Limb (tissue), 2 donors: ENCODE measurements around the gene LTBP1.
"Not testable (repeated sequence)": the region's sequence is repeated elsewhere in the genome, so short reads cannot be mapped to it uniquely, and the experiment has no call there.

Experiments used
- DNase-seq, 2 donors: peaks; one replicate each; pipeline ENCODE4 v3.0.0-alpha.2; 2016; ENCODE audit errors: extremely low spot score in 2 of 2

Gene LTBP1

DNA sequence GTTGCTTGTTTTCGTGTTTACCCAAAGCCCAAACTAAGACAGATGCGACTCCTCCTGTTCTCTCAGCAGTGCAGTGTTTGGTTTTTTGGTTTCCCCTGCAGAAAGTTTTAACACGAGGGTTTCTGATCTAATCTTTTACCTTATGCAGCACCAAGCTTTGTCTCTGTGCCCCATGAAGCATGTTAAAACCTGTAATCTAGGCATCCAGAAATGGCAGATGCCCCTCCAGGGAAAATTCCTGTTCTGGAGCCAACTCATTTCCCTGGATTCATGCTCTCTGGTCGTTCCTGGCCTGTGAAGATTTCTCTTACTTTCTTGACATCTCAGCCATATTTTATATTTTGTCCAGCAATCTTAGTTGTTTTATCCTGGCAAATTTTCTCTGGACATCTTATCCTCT is 91.5 kb downstream of the LTBP1 start:
- no peak for DNase-seq

DNA sequence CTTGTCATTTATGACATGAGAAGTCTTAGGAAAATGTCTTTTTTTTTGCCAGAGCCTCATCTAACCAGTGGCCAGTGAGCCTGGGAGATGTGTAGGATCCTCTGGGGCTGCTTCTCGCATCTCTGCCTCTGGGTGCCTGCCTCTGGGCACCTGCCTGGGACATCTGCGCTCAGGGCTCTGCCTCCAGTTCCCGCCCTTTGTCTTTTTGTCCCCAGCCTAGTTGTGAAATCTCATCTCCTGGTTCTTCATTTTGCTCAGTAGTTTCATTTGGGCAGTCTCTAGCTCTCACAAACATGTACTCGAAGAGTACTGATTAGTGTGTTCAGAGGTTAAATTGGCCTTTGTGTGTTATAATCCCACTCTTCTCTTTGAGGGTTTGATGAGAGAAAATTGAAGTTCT is 92.0 kb downstream of the LTBP1 start:
- DNase-seq, result no peak

- no peak for DNase-seq
Observed at GRCh38 chr2:33040541-33040940, 93.8 kb downstream of the LTBP1 start.

DNA sequence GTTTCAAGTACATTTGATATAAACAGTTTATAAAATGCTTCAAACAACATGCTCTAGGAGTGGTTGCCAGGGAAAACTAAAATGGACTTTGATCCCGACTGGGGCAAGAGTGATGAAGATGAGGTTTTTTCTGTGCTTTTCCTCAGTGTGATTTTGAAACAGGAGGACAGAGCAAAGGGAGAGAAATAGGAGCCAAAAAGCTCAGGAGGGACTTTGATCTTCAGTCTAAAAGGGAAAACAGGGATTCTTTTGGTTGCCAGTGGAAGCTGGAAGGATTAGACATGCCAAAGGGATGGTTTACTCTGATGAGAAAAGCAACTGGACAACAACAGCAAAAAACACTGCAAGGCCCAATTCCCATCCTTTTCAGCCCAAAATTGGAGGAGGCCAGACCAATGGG is 95.5 kb downstream of the LTBP1 start:
- no peak for DNase-seq

GRCh38 chr2:33042819-33043218 is 96.1 kb downstream of the LTBP1 start:
- DNase-seq, result no peak

DNA sequence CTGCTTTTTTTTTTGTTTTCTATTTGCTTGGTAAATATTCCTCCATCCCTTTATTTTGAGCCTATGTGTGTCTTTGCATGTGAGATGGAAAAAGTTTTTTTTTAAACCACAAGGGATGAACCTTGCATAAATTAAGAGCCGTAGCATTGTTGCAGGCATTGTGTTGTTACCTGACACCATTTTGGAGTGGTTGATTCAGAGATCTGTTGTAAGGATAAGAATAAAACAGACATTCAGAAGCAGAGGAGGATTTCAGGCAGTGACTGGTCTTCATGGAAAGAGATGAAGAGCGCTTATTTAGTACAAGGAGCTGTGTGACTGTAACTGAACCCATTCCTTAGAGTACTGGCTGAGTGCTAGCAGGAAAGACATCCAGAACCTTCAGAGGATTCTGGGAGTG is 101.2 kb downstream of the LTBP1 start:
- DNase-seq, result no peak

- no peak for DNase-seq
Observed at GRCh38 chr2:33051586-33052360, 105.0 kb downstream of the LTBP1 start.

DNA sequence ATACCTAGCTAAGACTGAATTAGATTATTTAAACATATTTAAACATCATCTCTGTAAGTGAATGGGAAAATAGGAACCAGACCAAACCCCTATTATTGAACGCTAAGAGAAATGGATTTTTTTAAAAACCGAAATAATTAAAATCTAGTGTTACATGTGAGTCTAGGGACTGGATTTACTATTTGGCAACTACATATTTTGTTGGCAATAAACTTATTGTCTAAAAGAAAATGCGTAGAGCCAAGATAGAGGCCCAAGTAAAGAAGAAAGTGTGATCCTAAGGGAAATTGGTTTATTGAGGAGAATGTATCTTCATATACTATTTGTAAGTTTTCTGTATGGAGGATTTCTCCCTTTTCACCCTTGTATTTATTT is 105.6 kb downstream of the LTBP1 start:
- no peak for DNase-seq

- not testable (repeated sequence) for DNase-seq
Observed at GRCh38 chr2:33052795-33053194, 106.0 kb downstream of the LTBP1 start.

GRCh38 chr2:33056170-33056569 is 109.4 kb downstream of the LTBP1 start:
- DNase-seq, result no peak

- not testable (repeated sequence) for DNase-seq
Observed at GRCh38 chr2:33057307-33058028, 110.7 kb downstream of the LTBP1 start.

DNA sequence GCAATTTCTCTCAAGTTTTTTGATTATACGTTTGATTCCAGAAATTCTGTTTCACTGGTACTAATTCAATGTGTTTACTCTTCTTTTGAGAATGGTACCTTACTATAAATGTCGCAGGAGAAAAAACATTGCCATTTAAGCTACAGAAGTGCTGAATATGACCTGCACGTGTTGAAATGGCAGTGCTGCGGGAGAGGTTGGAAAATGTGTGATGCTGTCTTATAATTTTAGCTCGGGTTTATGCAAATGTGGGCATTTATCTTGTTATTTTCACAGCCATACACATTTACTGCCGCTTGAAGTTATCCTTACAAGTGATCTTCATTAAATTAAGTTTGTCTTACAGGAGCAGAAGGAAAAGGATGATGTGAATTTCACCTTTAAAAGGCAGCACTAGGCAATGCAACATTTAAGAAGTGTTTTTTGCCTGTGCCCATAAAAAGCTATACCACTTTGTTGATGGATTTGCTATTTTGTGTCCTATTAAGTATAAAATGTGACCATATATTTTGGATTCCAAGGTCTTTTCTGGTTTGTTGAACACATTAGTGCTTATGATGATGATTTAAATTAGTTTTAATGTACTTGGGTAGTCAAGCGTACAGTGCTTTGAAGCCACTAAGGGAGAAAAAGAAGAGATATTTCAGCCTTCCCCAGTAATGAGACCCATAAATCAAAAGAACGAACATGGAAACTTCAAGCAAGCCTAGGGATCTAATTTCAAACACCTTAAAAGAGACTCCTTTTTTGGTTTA is 112.1 kb downstream of the LTBP1 start:
- DNase-seq, result no peak

- DNase-seq, result no peak
Observed at GRCh38 chr2:33059471-33060156, 112.9 kb downstream of the LTBP1 start.

GRCh38 chr2:33060405-33060804 is 113.7 kb downstream of the LTBP1 start:
- DNase-seq, result no peak

- DNase-seq, result no peak
Observed at GRCh38 chr2:33062665-33063250, 116.0 kb downstream of the LTBP1 start.

DNA sequence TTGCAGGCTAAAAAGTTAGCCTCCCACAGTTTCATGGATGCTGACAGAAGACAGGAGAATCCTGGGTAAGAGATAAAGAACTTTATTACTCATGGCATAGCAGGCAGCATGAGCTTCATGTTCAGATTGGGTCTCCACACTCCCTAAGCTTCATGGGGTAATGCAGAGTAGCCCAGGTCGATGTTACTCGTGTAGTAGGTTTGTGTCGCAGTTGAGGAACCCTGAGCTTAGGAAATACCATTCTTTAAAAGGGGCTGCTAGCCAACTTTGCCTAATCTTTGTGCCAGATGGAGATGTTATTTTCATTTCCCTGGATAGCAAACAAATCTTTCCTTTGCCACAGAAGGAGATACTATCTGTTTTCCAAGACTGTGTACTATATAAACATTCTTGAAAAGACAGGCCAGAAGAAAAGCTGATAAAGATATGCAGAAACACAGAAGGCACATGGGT is 117.6 kb downstream of the LTBP1 start:
- no peak for DNase-seq

DNA sequence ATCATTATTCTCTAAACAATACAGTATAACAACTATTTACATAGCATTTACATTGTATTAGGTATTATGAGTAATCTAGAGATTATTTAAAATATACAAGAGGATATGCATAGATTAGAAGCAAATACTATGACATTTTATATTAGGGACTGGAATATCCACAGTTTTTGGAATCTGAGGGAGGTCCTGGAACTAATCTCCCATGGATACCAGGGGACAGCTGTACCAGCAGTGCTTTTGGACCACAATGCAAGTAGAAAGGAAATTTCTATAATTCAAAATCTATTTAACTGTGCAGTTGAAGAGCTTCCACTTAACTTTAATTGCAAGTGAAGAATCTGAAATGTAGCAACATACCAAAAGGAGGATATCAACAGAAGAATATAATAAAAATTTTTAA is 120.8 kb downstream of the LTBP1 start:
- no peak for DNase-seq

GRCh38 chr2:33068261-33068660 is 121.5 kb downstream of the LTBP1 start:
- no peak for DNase-seq

DNA sequence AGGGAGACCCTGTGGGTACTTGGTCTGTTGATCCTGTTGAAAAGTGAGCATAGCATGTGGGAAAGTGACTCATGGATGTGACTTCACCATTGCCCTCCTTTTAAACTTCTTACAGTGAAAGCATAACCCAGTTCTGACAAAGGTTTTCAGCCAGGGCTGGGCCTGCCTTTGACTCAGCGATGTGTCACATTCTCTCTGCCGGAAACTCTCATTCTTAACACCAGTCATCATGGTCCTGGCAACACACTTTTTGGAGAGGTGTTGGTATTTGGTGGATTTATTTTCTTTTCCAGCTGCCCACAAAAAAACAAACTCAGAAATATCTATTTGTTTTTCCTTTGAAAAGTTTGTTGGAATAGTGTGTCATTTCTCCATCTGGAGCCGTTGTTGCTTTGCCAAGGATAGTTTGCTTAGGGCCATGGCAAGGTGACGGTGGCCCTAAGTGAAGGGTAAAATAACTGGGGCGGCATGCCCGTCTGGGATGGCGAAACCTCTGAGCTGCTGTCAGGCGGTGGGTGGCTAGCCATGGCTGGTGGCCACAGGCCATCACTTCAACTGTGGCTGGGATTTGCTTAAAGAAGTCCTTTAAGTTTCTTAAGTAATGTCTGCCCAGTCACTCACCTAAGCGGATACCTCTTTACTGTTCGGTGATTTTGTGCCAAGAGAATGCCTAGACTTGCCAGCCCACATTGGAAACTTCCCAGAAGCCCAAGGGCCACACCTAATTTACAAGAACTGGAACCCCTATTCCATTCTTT is 123.3 kb downstream of the LTBP1 start:
- DNase-seq, result no peak

DNA sequence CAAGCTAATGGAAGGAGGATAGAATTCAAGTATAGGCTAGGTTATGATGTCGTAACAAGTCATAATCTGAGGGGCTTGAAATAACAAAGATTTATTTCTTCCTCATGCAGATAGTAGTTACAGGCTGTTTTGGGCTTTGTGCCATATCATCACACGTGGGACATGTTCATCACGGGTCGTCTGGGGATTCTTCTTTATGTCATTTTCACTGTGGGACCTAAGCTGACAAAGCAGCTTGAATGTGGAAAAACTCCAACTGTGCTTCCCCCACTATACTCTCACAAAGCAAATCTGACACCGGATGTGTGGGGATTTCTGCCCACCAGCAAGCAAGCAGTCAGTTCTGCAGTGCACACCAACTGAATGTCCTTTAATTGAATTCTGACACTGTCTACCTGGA is 124.8 kb downstream of the LTBP1 start:
- DNase-seq, result no peak

GRCh38 chr2:33072614-33073013 is 125.9 kb downstream of the LTBP1 start:
- peak in 1 of 2 donors; percentile 50 for DNase-seq
